Panc1 (cell line): Measurements from ENCODE around the gene PTP4A2. TPM values are rescaled to one million over a fixed set of nuclear protein-coding genes. Genes with fewer than 3 reads are reported as not detected.

ENCODE experiments used
- ATAC-seq: fragments of 200-7000 bp; cut with Tn5 transposase; 2 replicates; pipeline ENCODE4 v1.9.1; 2020; ENCODE audit warnings: mild to moderate bottlenecking, moderate library complexity
- BruUV-seq: library from RNA; stranded (reverse); fragments of 400-500 nt; replicated peaks from 2 replicates; lab custom pipeline; 2021; lab: Mats Ljungman, UMichigan
- CTCF ChIA-PET: fragments of 300-600 bp; sonication (Branson Sonifier 250); formaldehyde crosslinking; loops from one replicate; lab custom pipeline; 2022; ENCODE audit warnings: antibody characterized with exemption; lab: Charles Lee
- POLR2A ChIA-PET: fragments of 300-600 bp; sonication (Branson Sonifier 250); formaldehyde crosslinking; loops from one replicate; lab custom pipeline; 2022; ENCODE audit warnings: antibody characterized with exemption; lab: Charles Lee
- DNase-seq: peaks from one replicate; pipeline ENCODE4 v3.0.0-alpha.2; 2010; ENCODE audit warnings: low read depth, low spot score
- H3K27ac ChIP-seq: 2 replicates; pipeline ENCODE4 v1.5.1; 2011; ENCODE audit warnings: mild to moderate bottlenecking, low read length, inconsistent platforms
- H3K27me3 ChIP-seq: fragments of 200-500 bp; sonication (Bioruptor generic); 2 replicates; pipeline ENCODE4 v1.6.0; 2014; ENCODE audit warnings: low read length, inconsistent platforms; ENCODE audit not compliant: control insufficient read depth, insufficient read depth
- H3K36me3 ChIP-seq: fragments of 200-500 bp; sonication (Bioruptor generic); 2 replicates; pipeline ENCODE4 v1.5.1; 2014; ENCODE audit warnings: inconsistent platforms, mild to moderate bottlenecking, low read length, moderate library complexity; ENCODE audit not compliant: control insufficient read depth, insufficient read depth
- H3K4me1 ChIP-seq: 2 replicates; pipeline ENCODE4 v1.5.1; 2011; ENCODE audit warnings: inconsistent platforms, mild to moderate bottlenecking, low read length, moderate library complexity; ENCODE audit not compliant: control insufficient read depth, insufficient read depth
- H3K4me3 ChIP-seq, 2 experiments: 2 replicates each; pipeline ENCODE4 v1.5.1; 2011 to 2012; ENCODE audit warnings: low read depth in 2 of 2, low read length in 2 of 2, mild to moderate bottlenecking in 2 of 2, inconsistent platforms in 1 of 2, moderate library complexity in 1 of 2
- H3K9me3 ChIP-seq: fragments of 200-500 bp; sonication (Bioruptor generic); 2 replicates; pipeline ENCODE4 v1.5.1; 2014; ENCODE audit warnings: low read depth, mild to moderate bottlenecking, inconsistent platforms, low read length, moderate library complexity; ENCODE audit not compliant: control insufficient read depth, insufficient read depth
- CTCF ChIP-seq: fragments of 450-650 bp; IDR thresholded peaks from 2 replicates; pipeline ENCODE4 v1.5.1; 2017; ENCODE audit warnings: mild to moderate bottlenecking
- POLR2AphosphoS5 ChIP-seq: IDR thresholded peaks from 2 replicates; pipeline ENCODE4 v1.6.1; 2012; ENCODE audit warnings: mild to moderate bottlenecking, low read depth, low read length, moderate library complexity
- REST ChIP-seq, 2 experiments: IDR thresholded peaks; 2 replicates each; pipeline ENCODE4 v1.6.1; 2011 to 2012; ENCODE audit warnings: low read depth in 2 of 2, control low read depth in 1 of 2, low read length in 1 of 2, mild to moderate bottlenecking in 1 of 2, moderate library complexity in 1 of 2; ENCODE audit not compliant: insufficient read depth in 1 of 2
- SIN3A ChIP-seq: IDR thresholded peaks from 2 replicates; pipeline ENCODE4 v1.6.1; 2012; ENCODE audit warnings: low read depth, mild to moderate bottlenecking, low read length, moderate library complexity, borderline replicate concordance; ENCODE audit not compliant: insufficient read depth
- TCF7L2 ChIP-seq: IDR thresholded peaks from 2 replicates; pipeline ENCODE4 v1.6.1; 2011; ENCODE audit warnings: mild to moderate bottlenecking, low read depth, low read length, inconsistent platforms
- in situ Hi-C: cut with HindIII; loops from 2 replicates; pipeline ENCODE4 v1.10.0; 2016; ENCODE audit warnings: low sequenced_read_pairs, low pct_unique_long_range_greater_than_20kb
- intact Hi-C: fragments of 100-400 bp; cut with micrococcal nuclease; formaldehyde crosslinking; loops from one replicate; pipeline ENCODE4 v1.10.0; 2022; ENCODE audit not compliant: unreplicated experiment
- total RNA-seq: library from RNA; stranded (reverse); gene quantifications from one replicate; pipeline ENCODE4 v1.2.1, GENCODE V29; 2021; ENCODE audit not compliant: unreplicated experiment

The PTP4A2 gene
- total RNA-seq, 1 experiment from 2014 or later, result 559 TPM

- Histone ChIP-seq H3K9me3 (no peaks in the 10 kb centered on the region), H3K4me3 (peak overlapping the region; percentile 62 to 75), H3K4me1 (peaks cover 67% of the 10 kb centered on the region), H3K27me3 (no peaks in the 10 kb centered on the region), H3K36me3 (no peaks in the 10 kb centered on the region; the same call in 1 of the 2 replicates), H3K27ac (peak overlapping the region; percentile 90)
- intact Hi-C loops, result no loop called here
- TSS peak; percentile 88 for BruUV-seq
- DNase-seq (no peak), ATAC-seq (0 out of 2 replicates have a peak, but pooled peaks have one; percentile 1)
- ChIA-PET POLR2A (interaction anchor here (1.0 to 2.3 kb wide), 2 partner anchors 9 to 138 kb away, joined by 5 to 7 read pairs; partner anchors contain the start of gene TMEM39B), CTCF (interaction anchor here (0.6 to 0.9 kb wide), 2 partner anchors 29 to 70 kb away, joined by 4 to 5 read pairs; no protein-coding TSS in a partner anchor)
- TF ChIP-seq TCF7L2 (peak; percentile 65), SIN3A (0 out of 2 replicates have a peak, but pooled peaks have one; percentile 35), CTCF (no peak)
- in situ Hi-C loops, result no loop called here
These were observed 3.2 kb downstream of the PTP4A2 start for GRCh38 chr1:31934706-31935629.

GRCh38 chr1:31932491-31933316, 5.5 kb downstream of the PTP4A2 start:
- CTCF ChIA-PET, result interaction anchor here (0.5 kb wide), 1 partner anchor 9 kb away, joined by 4 read pairs; no protein-coding TSS in a partner anchor
- Histone ChIP-seq H3K36me3 (peaks cover 5% of the 10 kb centered on the region), H3K4me1 (peaks cover 70% of the 10 kb centered on the region), H3K9me3 (no peaks in the 10 kb centered on the region), H3K27me3 (no peaks in the 10 kb centered on the region), H3K4me3 (peak overlapping the region; percentile 5 to 45; a peak in 3 of 4 replicates), H3K27ac (peak overlapping the region; percentile 90)
- in situ Hi-C loops (no loop called here), intact Hi-C loops (no loop called here)
- no TSS peak for BruUV-seq
- ATAC-seq (peak; percentile 68), DNase-seq (no peak)
- no peak for TF ChIP-seq CTCF
- TF ChIP-seq POLR2AphosphoS5, result 0 out of 2 replicates have a peak, but pooled peaks have one; percentile 30
- TF ChIP-seq TCF7L2, result no peak
- TF ChIP-seq REST (IDR thresholded peaks at IDR 0.05; ENCODE audit: insufficient read depth in 1 of 2, low read depth in 2 of 2, low read length in 1 of 2), result no peak
- POLR2A ChIA-PET, result interaction anchor here (0.7 kb wide), 1 partner anchor 179 kb away, joined by 8 read pairs; no protein-coding TSS in a partner anchor
